Esophagus (tissue), 2 donors: ENCODE measurements around the gene SLC5A2. TPM values are rescaled to one million over a fixed set of nuclear protein-coding genes. Genes with fewer than 3 reads are reported as not detected.
"Not testable (repeated sequence)": the region's sequence is repeated elsewhere in the genome, so short reads cannot be mapped to it uniquely, and the experiment has no call there.

Source experiments
- H3K27ac ChIP-seq, 2 donors: one replicate each; pipeline ENCODE4 v1.5.1; 2013; ENCODE audit warnings: low read depth in 2 of 2, mild to moderate bottlenecking in 2 of 2, inconsistent platforms in 1 of 2, low read length in 1 of 2, moderate library complexity in 1 of 2
- H3K27me3 ChIP-seq, 2 donors: one replicate each; pipeline ENCODE4 v1.6.1; 2013; ENCODE audit warnings: low read length in 2 of 2, control low read depth in 1 of 2, mild to moderate bottlenecking in 1 of 2; ENCODE audit not compliant: insufficient read depth in 2 of 2, control insufficient read depth in 1 of 2
- H3K36me3 ChIP-seq, 2 donors: one replicate each; pipeline ENCODE4 v1.6.1; 2013; ENCODE audit warnings: low read length in 1 of 2; ENCODE audit not compliant: control insufficient read depth in 2 of 2, insufficient read depth in 2 of 2
- H3K4me1 ChIP-seq, 2 donors: one replicate each; pipeline ENCODE4 v1.6.1; 2013; ENCODE audit warnings: low read length in 1 of 2; ENCODE audit not compliant: control insufficient read depth in 2 of 2, insufficient read depth in 2 of 2
- H3K4me3 ChIP-seq, 2 donors: one replicate each; pipeline ENCODE4 v1.5.1; 2013; ENCODE audit warnings: low read length in 2 of 2, mild to moderate bottlenecking in 2 of 2, low read depth in 1 of 2, moderate library complexity in 1 of 2
- H3K9me3 ChIP-seq, 2 donors: one replicate each; pipeline ENCODE4 v1.6.1; 2013; ENCODE audit warnings: mild to moderate bottlenecking in 2 of 2, low read depth in 1 of 2, low read length in 1 of 2, moderate library complexity in 1 of 2; ENCODE audit not compliant: control insufficient read depth in 2 of 2, insufficient read depth in 1 of 2
- WGBS, 2 donors: extraction: QIAGEN DNeasy Blood & Tissue Kit; methylation state at CpG; one replicate each; pipeline ENCODE4 v1.1.7; 2013; 5-methylcytosine and 5-hydroxymethylcytosine counted together
- polyA plus RNA-seq, 2 donors: library from polyadenylated mRNA; stranded (reverse); fragments of 200-250 nt; gene quantifications; one replicate each; pipeline ENCODE4 v1.2.3, GENCODE V29; 2013
- donor health status: healthy with polysubstance abuse.
- donor health status: Bipolar disorder and iron deficiency.

SLC5A2 gene
- polyA plus RNA-seq, 2 donors, result 0.73 to 1.3 TPM

DNA sequence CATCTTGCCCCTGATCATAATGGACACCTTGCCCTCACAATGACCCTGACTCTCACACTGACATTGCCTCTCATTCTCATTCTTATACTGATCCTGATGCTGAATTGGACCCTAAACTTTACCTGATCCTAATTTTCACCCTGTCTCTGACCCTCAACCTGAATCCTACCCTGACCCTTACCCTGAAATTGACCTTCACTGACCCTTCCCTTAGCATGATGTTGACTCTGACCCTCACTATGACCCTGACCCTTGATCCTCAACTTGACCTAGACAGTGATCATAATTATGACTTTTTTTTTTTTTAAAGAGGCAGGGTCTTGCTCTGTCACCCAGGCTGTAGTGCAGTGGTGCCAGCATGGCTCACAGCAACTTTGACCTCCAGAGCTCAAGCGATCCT, 48.2 kb downstream of the SLC5A2 start:
- H3K27me3 ChIP-seq, result no peaks in the 10 kb centered on the region
- WGBS, 2 donors, result 91 to 95% methylated on average over 1 of the region's 1 CpG
- no peaks in the 10 kb centered on the region for H3K36me3 ChIP-seq
- H3K4me3 ChIP-seq, result no peak overlapping the region
- no peaks in the 10 kb centered on the region for H3K9me3 ChIP-seq
- peaks cover 5 to 10% of the 10 kb centered on the region in 2 donors for H3K4me1 ChIP-seq
- no peak overlapping the region for H3K27ac ChIP-seq

DNA sequence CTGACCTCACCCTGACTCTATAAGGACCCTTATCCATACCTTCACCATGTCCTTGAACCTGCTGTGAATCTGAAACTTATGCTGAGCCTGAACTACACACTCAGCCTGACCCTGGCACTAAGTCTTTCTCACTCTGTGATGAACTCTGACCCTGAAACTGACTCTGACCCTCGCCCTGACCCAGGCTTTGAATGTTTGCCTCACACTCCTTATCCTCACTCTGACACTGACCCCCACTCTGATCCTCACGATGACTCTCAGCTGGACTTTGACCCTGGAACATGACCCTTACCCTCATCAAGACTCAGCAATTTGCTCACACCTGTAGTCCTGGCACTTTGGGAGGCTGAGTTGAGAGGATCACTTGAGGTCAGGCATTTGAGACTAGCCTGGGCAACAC, 49.2 kb downstream of the SLC5A2 start:
- Histone ChIP-seq H3K27me3 (no peaks in the 10 kb centered on the region), H3K27ac (no peak overlapping the region), H3K36me3 (no peaks in the 10 kb centered on the region), H3K9me3 (no peaks in the 10 kb centered on the region), H3K4me3 (no peak overlapping the region), H3K4me1 (peaks cover 5 to 10% of the 10 kb centered on the region in 2 donors)
- 51 to 70% methylated on average over 2 of the region's 2 CpGs for WGBS, 2 donors

DNA sequence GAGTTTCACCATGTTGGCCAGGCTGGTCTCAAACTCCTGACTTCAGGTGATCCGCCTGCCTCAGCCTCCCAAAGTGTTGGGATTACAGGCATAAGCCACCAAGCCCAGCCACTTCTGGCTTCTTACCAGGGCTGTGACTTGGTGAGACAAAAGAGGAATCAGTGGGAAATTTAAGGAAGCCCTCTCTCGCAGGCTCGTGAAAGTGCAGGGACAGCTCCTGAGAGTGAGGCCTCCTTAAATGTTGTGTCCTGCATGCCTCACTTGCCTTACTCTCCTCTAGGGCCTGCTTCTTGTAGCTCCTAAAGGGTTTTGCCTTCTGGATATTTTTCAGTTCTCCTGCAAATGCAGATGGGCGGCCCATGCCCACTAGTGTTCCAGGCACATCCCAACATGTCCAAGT, 50.0 kb downstream of the SLC5A2 start:
- no peaks in the 10 kb centered on the region for H3K9me3 ChIP-seq
- no peak overlapping the region for H3K27ac ChIP-seq
- peaks cover 5 to 13% of the 10 kb centered on the region in 2 donors for H3K4me1 ChIP-seq
- no peak overlapping the region for H3K4me3 ChIP-seq
- WGBS, 2 donors, result 88 to 91% methylated on average over 4 of the region's 4 CpGs
- H3K27me3 ChIP-seq, result no peaks in the 10 kb centered on the region
- H3K36me3 ChIP-seq, result no peaks in the 10 kb centered on the region

DNA sequence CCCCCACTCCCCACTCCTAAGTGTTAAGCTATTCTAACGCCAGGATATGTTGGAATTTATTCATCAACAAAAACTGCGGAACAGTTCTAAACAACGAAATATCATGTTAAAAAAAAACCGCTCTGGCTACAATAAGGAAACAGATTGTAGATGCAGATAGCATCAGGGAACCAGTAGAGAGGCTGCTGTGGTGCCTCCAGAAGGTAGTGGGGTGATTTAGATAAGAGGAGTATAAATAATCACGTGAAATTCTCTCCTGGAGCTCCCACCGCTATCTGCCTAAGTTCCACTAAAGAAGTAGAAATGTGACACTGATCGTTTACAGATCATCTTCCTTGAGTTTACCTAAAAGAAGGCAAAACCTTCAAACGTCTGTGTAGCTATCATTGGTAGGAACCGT, 52.8 kb downstream of the SLC5A2 start:
- Histone ChIP-seq H3K36me3 (no peaks in the 10 kb centered on the region), H3K27me3 (no peaks in the 10 kb centered on the region), H3K9me3 (no peaks in the 10 kb centered on the region), H3K27ac (no peak overlapping the region), H3K4me1 (peaks cover 0 to 3% of the 10 kb centered on the region in 2 donors), H3K4me3 (no peak overlapping the region)
- WGBS, 2 donors, result 51 to 61% methylated on average over 9 of the region's 9 CpGs

DNA sequence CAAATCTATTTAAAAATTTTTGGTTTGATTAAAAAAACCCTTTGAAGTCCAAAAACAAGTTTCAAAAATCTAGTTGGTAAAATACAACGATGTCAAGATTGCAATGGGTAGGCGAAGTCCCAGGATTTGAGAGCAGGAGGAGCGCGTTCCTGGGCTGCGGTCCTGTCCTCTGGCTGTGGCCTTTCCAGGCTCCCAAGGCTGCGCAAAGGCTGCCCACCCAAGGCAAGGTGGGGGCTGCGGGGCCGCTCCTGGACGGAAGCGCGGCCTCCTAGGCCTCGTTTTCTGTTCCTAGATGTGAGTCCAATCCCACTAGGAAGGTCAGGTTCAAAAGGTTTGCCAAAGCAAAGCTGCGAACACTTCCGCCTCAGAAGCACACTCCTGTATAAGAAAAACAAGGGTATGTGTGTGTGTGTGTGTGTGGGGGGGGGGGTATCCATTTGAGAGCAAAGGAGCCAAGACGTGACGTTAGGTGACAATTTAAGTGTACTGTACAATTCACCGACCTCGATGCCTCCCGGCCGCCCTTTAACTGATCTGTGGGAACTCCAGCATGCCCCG, 54.0 kb downstream of the SLC5A2 start:
- Histone ChIP-seq H3K27me3 (no peaks in the 10 kb centered on the region), H3K9me3 (no peaks in the 10 kb centered on the region), H3K4me1 (peaks cover 0 to 3% of the 10 kb centered on the region in 2 donors), H3K27ac (no peak overlapping the region), H3K4me3 (no peak overlapping the region), H3K36me3 (no peaks in the 10 kb centered on the region)
- 69 to 72% methylated on average over 21 of the region's 21 CpGs for WGBS, 2 donors

DNA sequence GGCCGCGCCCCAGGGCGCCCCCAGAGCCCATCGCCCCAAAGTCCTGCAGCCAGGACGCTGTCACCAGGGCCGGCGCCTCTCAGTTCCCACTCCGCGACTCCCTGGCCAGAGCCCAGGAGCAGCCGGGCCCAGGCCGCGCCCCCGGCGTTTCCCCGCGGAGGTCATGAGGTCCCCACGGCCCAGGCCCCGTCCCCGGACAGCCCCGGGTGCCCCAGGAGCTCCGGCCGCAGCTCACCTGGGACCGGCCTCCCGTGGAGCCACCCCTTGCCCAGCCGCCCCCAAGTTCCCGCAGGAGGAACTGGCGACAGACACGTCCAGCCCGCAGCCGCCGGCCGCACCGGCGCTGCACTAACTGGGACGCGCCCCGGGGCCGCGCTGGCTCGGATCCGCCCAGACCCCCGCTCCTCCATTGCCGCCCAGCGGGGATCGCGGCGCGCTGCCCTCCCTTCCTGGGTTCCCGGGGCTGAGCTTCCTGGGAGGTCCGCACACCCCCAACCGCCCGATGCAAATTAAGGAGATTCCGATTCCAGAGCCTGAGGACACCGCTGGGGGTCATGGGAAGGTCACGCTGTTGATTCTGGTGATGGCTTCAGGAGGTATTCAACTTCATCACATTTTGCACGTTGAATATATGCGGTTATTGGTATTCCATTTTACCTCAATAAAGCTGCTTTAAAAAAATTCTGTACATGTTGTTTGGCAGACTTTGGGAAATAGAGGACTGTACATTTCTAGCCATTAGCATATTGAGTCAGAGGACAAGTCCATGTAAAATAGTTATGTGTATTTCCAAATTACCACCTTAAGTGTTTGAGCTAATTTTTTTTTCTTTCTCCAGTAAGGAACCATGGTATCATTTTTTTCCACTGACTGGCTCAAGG, 54.7 kb downstream of the SLC5A2 start:
- H3K4me3 ChIP-seq, result peak overlapping the region; percentile 33 to 43
- peaks cover 0 to 3% of the 10 kb centered on the region in 2 donors for H3K4me1 ChIP-seq
- WGBS, 2 donors, result 9 to 11% methylated on average over 55 to 57 of the region's 57 CpGs
- H3K27me3 ChIP-seq, result no peaks in the 10 kb centered on the region
- H3K27ac ChIP-seq, result no peak overlapping the region
- H3K9me3 ChIP-seq, result no peaks in the 10 kb centered on the region
- no peaks in the 10 kb centered on the region for H3K36me3 ChIP-seq

DNA sequence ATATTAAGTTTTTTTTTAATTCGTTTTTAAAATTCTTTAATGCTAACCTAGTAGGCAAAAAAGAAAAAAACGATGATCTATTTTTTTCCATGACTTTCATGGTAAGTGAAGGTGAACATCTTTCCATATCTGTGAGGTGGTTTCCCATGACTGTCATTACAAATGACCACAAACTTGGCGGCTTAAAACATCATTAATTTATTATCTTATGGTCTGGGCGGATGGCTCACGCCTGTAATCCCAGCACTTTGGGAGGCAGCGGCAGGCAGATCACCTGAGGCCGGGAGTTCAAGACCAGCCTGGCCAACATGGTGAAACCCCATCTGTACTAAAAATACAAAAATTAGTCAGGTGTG, 55.3 kb downstream of the SLC5A2 start:
- WGBS, 2 donors, result 71 to 72% methylated on average over 7 of the region's 7 CpGs
- H3K4me1 ChIP-seq, H3K4me3 ChIP-seq, H3K27ac ChIP-seq, H3K36me3 ChIP-seq, H3K27me3 ChIP-seq, H3K9me3 ChIP-seq: not testable (repeated sequence)

DNA sequence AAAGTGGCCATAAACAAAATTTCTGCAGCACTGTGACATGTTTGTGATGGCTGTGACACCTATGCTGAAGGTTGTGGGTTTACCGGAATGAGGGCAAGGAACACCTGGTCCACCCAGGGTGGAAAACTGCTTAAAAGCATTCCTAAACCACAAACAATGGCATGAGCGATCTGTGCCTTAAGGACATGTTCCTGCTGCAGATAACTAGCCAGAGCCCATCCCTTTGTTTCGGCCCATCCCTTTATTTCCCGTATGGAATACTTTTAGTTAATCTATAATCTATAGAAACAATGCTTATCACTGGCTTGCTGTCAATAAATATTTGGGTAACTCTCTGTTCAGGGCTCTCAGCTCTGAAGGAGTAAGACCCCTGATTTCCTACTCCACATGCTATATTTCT, 56.8 kb downstream of the SLC5A2 start:
- not testable (repeated sequence) for H3K4me3 ChIP-seq, H3K36me3 ChIP-seq, H3K4me1 ChIP-seq, H3K27ac ChIP-seq, H3K9me3 ChIP-seq, H3K27me3 ChIP-seq
- 81 to 83% methylated on average over 4 of the region's 4 CpGs for WGBS, 2 donors
